Measurements from ENCODE around the gene FGF18. TPM values are rescaled to one million over a fixed set of nuclear protein-coding genes. Genes with fewer than 3 reads are reported as not detected.

The FGF18 gene
- total and polyA plus RNA-seq, 3 donors from 2014 or later, result 0.68 to 1.6 (median 0.79) TPM

DNA sequence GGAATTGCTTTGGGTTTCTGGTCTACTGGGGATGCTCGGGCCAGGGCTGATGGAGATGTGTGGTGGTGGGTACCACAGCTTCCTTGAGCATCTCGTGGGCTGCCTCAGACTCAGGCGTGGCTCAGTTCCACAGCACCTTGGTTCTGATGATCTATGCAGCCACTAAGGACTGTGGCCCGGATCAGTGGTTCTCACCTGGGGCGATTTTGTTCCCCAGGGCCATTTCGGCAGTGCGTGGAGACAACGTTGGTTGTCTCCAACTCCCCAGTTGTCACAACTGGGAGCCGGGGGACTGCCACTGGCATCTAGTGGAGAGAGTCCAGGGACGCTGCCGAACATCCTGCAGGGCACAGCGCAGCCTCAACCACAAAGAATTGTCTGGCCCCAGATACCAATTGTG lies 47.7 kb downstream of the FGF18 start:
- Histone ChIP-seq H3K36me3 (ENCODE audit: low read depth, missing control alignments) (no peaks in the 10 kb centered on the region), H3K4me1 (no peaks in the 10 kb centered on the region), H3K4me3 (no peak overlapping the region), H3K27ac (no peak overlapping the region), H3K27me3 (no peaks in the 10 kb centered on the region), H3K9me3 (no peaks in the 10 kb centered on the region)
- no peak for DNase-seq
- intact Hi-C loops (cut with DNase I; ENCODE audit: low total_unique reads), result no loop called here
- WGBS, 2 donors, result 91 to 92% methylated on average over 9 to 12 of the region's 12 CpGs
- no peak for TF ChIP-seq POLR2A (IDR thresholded peaks at IDR 0.05)
- TF ChIP-seq, protein P1, sequence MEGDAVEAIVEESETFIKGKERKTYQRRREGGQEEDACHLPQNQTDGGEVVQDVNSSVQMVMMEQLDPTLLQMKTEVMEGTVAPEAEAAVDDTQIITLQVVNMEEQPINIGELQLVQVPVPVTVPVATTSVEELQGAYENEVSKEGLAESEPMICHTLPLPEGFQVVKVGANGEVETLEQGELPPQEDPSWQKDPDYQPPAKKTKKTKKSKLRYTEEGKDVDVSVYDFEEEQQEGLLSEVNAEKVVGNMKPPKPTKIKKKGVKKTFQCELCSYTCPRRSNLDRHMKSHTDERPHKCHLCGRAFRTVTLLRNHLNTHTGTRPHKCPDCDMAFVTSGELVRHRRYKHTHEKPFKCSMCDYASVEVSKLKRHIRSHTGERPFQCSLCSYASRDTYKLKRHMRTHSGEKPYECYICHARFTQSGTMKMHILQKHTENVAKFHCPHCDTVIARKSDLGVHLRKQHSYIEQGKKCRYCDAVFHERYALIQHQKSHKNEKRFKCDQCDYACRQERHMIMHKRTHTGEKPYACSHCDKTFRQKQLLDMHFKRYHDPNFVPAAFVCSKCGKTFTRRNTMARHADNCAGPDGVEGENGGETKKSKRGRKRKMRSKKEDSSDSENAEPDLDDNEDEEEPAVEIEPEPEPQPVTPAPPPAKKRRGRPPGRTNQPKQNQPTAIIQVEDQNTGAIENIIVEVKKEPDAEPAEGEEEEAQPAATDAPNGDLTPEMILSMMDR (IDR thresholded peaks at IDR 0.05), result no peak

DNA sequence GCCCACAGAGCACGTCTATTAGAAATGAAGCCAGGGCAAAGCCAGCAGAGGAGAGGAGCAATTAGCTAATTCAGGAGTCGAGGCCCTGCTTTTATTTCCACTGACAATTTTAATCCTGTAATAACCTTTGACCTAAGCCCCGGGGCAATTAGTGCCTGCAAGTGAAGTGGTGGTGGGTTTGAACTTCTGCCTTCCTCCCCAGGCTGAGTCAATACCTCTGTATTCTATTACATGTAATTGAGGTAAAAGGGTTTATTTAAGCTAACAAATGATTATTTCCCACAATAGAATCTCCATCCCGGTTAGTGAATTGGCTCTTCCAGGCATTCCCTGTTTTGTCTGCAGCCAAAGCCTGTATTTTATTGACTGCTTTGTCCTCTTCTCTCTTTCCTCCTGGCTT lies 49.9 kb downstream of the FGF18 start:
- TF ChIP-seq, protein P1 (IDR thresholded peaks at IDR 0.05), result no peak
- no peak for TF ChIP-seq POLR2A (IDR thresholded peaks at IDR 0.05)
- no peak for DNase-seq
- Histone ChIP-seq H3K27me3 (no peaks in the 10 kb centered on the region), H3K4me3 (no peak overlapping the region), H3K36me3 (ENCODE audit: low read depth, missing control alignments) (no peaks in the 10 kb centered on the region), H3K27ac (no peak overlapping the region), H3K4me1 (no peaks in the 10 kb centered on the region), H3K9me3 (no peaks in the 10 kb centered on the region)
- intact Hi-C loops (cut with DNase I; ENCODE audit: low total_unique reads), result no loop called here
- whole genome bisulfite sequencing, 2 donors, result 59 to 62% methylated on average over 4 of the region's 4 CpGs

DNA sequence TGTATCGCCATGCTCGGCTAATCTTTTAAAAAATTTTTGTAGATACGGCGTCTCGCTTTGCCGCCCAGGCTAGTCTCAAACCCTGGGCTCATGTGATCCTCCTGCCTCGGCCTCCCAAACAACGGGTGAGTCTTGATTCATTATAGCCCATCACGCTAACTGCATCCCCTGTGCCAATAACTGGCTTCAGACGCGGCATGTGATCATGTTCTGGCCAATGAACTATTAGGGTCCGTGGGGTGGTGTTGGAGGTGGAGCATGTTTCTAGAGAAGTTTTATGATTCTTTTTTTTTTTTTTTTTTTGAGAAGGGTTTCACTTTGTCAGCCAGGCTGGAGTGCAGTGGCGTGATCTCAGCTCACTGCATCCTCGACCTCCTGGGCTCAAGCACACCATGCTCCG lies 51.0 kb downstream of the FGF18 start:
- Histone ChIP-seq H3K27ac (no peak overlapping the region), H3K36me3 (ENCODE audit: low read depth, missing control alignments) (no peaks in the 10 kb centered on the region), H3K4me1 (no peaks in the 10 kb centered on the region), H3K9me3 (no peaks in the 10 kb centered on the region), H3K27me3 (no peaks in the 10 kb centered on the region), H3K4me3 (no peak overlapping the region)
- DNase-seq, result no peak
- TF ChIP-seq, protein P1 (IDR thresholded peaks at IDR 0.05), result no peak
- TF ChIP-seq POLR2A (IDR thresholded peaks at IDR 0.05), result no peak
- WGBS, 2 donors, result 91 to 94% methylated on average over 15 of the region's 15 CpGs
- intact Hi-C loops (cut with DNase I; ENCODE audit: low total_unique reads), result no loop called here

GRCh38 chr5:171474230-171474813 lies 54.9 kb downstream of the FGF18 start:
- Histone ChIP-seq H3K9me3 (no peaks in the 10 kb centered on the region), H3K4me3 (no peak overlapping the region), H3K27ac (no peak overlapping the region), H3K27me3 (no peaks in the 10 kb centered on the region), H3K36me3 (ENCODE audit: low read depth, missing control alignments) (no peaks in the 10 kb centered on the region), H3K4me1 (no peaks in the 10 kb centered on the region)
- no peak for TF ChIP-seq POLR2A (IDR thresholded peaks at IDR 0.05)
- TF ChIP-seq, protein P1 (IDR thresholded peaks at IDR 0.05), result no peak
- 87 to 97% methylated on average over 16 of the region's 16 CpGs for WGBS, 2 donors
- intact Hi-C loops (cut with DNase I; ENCODE audit: low total_unique reads), result loop anchor here (2.0 kb wide), 1 partner anchor 32 kb away; no protein-coding TSS in a partner anchor
- DNase-seq, result no peak

GRCh38 chr5:171475596-171475995 lies 56.1 kb downstream of the FGF18 start:
- Histone ChIP-seq H3K36me3 (ENCODE audit: low read depth, missing control alignments) (no peaks in the 10 kb centered on the region), H3K4me3 (no peak overlapping the region)
- intact Hi-C loops (cut with DNase I; ENCODE audit: low total_unique reads), result loop anchor here (2.0 kb wide), 1 partner anchor 33 kb away; no protein-coding TSS in a partner anchor

More at GRCh38 chr5:171475596-171475995, 56.1 kb downstream of the FGF18 start:
- TF ChIP-seq, protein P1 (IDR thresholded peaks at IDR 0.05), result no peak
- TF ChIP-seq POLR2A (IDR thresholded peaks at IDR 0.05), result no peak
- DNase-seq, result no peak
- Histone ChIP-seq H3K27me3 (no peaks in the 10 kb centered on the region), H3K4me1 (no peaks in the 10 kb centered on the region), H3K9me3 (no peaks in the 10 kb centered on the region), H3K27ac (no peak overlapping the region)
